Measurements from ENCODE around the gene TTLL10. TPM values are rescaled to one million over a fixed set of nuclear protein-coding genes. Genes with fewer than 3 reads are reported as not detected.

The TTLL10 gene
- total RNA-seq, 1 donor from 2014 or later: not detected

GRCh38 chr1:1225238-1225845 lies 51.7 kb downstream of the TTLL10 start:
- no peak for DNase-seq (ENCODE audit: low read depth)
- Histone ChIP-seq H3K27me3 (ENCODE audit: control insufficient read depth, insufficient read depth, low read length) (no peaks in the 10 kb centered on the region), H3K4me3 (ENCODE audit: low read depth, low read length) (no peak overlapping the region), H3K36me3 (ENCODE audit: control insufficient read depth, insufficient read depth, low read length) (peaks cover 4% of the 10 kb centered on the region)
- TF ChIP-seq CTCF (IDR thresholded peaks at IDR 0.05; ENCODE audit: insufficient read depth, low read length, poor library complexity, severe bottlenecking): no peak

GRCh38 chr1:1225913-1226312 lies 52.2 kb downstream of the TTLL10 start:
- Histone ChIP-seq H3K36me3 (ENCODE audit: control insufficient read depth, insufficient read depth, low read length) (peaks cover 4% of the 10 kb centered on the region), H3K27me3 (ENCODE audit: control insufficient read depth, insufficient read depth, low read length) (no peaks in the 10 kb centered on the region), H3K4me3 (ENCODE audit: low read depth, low read length) (no peak overlapping the region)
- DNase-seq (ENCODE audit: low read depth): no peak
- TF ChIP-seq CTCF (IDR thresholded peaks at IDR 0.05; ENCODE audit: insufficient read depth, low read length, poor library complexity, severe bottlenecking): no peak

- DNase-seq (ENCODE audit: low read depth): no peak
- Histone ChIP-seq H3K36me3 (ENCODE audit: control insufficient read depth, insufficient read depth, low read length) (peaks cover 4% of the 10 kb centered on the region), H3K4me3 (ENCODE audit: low read depth, low read length) (no peak overlapping the region), H3K27me3 (ENCODE audit: control insufficient read depth, insufficient read depth, low read length) (no peaks in the 10 kb centered on the region)
- no peak for TF ChIP-seq CTCF (IDR thresholded peaks at IDR 0.05; ENCODE audit: insufficient read depth, low read length, poor library complexity, severe bottlenecking)
Measured at GRCh38 chr1:1226566-1227362, 53.1 kb downstream of the TTLL10 start.

- DNase-seq (ENCODE audit: low read depth): no peak
- no peaks in the 10 kb centered on the region for H3K27me3 ChIP-seq (ENCODE audit: control insufficient read depth, insufficient read depth, low read length)
- no peak overlapping the region for H3K4me3 ChIP-seq (ENCODE audit: low read depth, low read length)
- no peak for TF ChIP-seq CTCF (IDR thresholded peaks at IDR 0.05; ENCODE audit: insufficient read depth, low read length, poor library complexity, severe bottlenecking)
- peaks cover 4% of the 10 kb centered on the region for H3K36me3 ChIP-seq (ENCODE audit: control insufficient read depth, insufficient read depth, low read length)
Measured at GRCh38 chr1:1227386-1227785, 53.7 kb downstream of the TTLL10 start.

GRCh38 chr1:1228187-1228586 lies 54.5 kb downstream of the TTLL10 start:
- DNase-seq (ENCODE audit: low read depth): no peak
- TF ChIP-seq CTCF (IDR thresholded peaks at IDR 0.05; ENCODE audit: insufficient read depth, low read length, poor library complexity, severe bottlenecking): no peak
- H3K36me3 ChIP-seq (ENCODE audit: control insufficient read depth, insufficient read depth, low read length): peaks cover 6% of the 10 kb centered on the region
- H3K27me3 ChIP-seq (ENCODE audit: control insufficient read depth, insufficient read depth, low read length): no peaks in the 10 kb centered on the region
- H3K4me3 ChIP-seq (ENCODE audit: low read depth, low read length): no peak overlapping the region
